ENCODE results near the gene EXOC3L2. TPM values are rescaled to one million over a fixed set of nuclear protein-coding genes. Genes with fewer than 3 reads are reported as not detected.

EXOC3L2 gene
- total and polyA plus RNA-seq, 2 experiments from 2014 or later, result 1.3 TPM; not detected in 1

GRCh38 chr19:45247136-45247535 is 1.9 kb upstream of the EXOC3L2 start:
- Histone ChIP-seq H3K4me3 (no peak overlapping the region), H3K27ac (no peak overlapping the region), H3K9me2 (replicated peaks; ENCODE audit: insufficient read depth) (no peaks in the 10 kb centered on the region), H4K20me1 (ENCODE audit: insufficient read depth, poor library complexity, severe bottlenecking) (peaks cover 6% of the 10 kb centered on the region), H3K36me3 (replicated peaks; ENCODE audit: insufficient read depth, low read depth) (no peaks in the 10 kb centered on the region), H3K9me3 (ENCODE audit: low read depth) (no peaks in the 10 kb centered on the region), H2AFZ (no peak overlapping the region), H3K4me1 (ENCODE audit: insufficient read depth) (peaks cover 4% of the 10 kb centered on the region), H3K79me2 (peaks cover 13% of the 10 kb centered on the region), H3K27me3 (no peaks in the 10 kb centered on the region), H3K4me2 (no peak overlapping the region)
- no peak for DNase-seq (ENCODE audit: low spot score)
- WGBS (ENCODE audit: low lambda C conversion rate, missing lambda C conversion rate), result 94% methylated on average over 8 of the region's 8 CpGs
- TF ChIP-seq EZH2phosphoT487 (IDR thresholded peaks at IDR 0.05; ENCODE audit: low read depth, severe bottlenecking, unreplicated experiment), result no peak
- no peak for TF ChIP-seq EZH2 (IDR thresholded peaks at IDR 0.05; ENCODE audit: borderline replicate concordance)
- TF ChIP-seq CTCF (IDR thresholded peaks at IDR 0.05; ENCODE audit: poor library complexity), result no peak

- no peak overlapping the region for H2AFZ ChIP-seq
- H4K20me1 ChIP-seq (ENCODE audit: insufficient read depth, poor library complexity, severe bottlenecking), result no peaks in the 10 kb centered on the region
- peaks cover 4% of the 10 kb centered on the region for H3K79me2 ChIP-seq
- H3K4me2 ChIP-seq, result no peak overlapping the region
- no peaks in the 10 kb centered on the region for H3K36me3 ChIP-seq (replicated peaks; ENCODE audit: insufficient read depth, low read depth)
- no peaks in the 10 kb centered on the region for H3K9me3 ChIP-seq (ENCODE audit: low read depth)
- WGBS (ENCODE audit: low lambda C conversion rate, missing lambda C conversion rate), result 77% methylated on average over 4 of the region's 4 CpGs
- TF ChIP-seq EZH2 (IDR thresholded peaks at IDR 0.05; ENCODE audit: borderline replicate concordance), result no peak
- TF ChIP-seq EZH2phosphoT487 (IDR thresholded peaks at IDR 0.05; ENCODE audit: low read depth, severe bottlenecking, unreplicated experiment), result no peak
- no peak for TF ChIP-seq CTCF (IDR thresholded peaks at IDR 0.05; ENCODE audit: poor library complexity)
- no peak overlapping the region for H3K27ac ChIP-seq
- H3K4me3 ChIP-seq, result no peak overlapping the region
- no peak for DNase-seq (ENCODE audit: low spot score)
- H3K27me3 ChIP-seq, result no peaks in the 10 kb centered on the region
- H3K9me2 ChIP-seq (replicated peaks; ENCODE audit: insufficient read depth), result no peaks in the 10 kb centered on the region
- H3K4me1 ChIP-seq (ENCODE audit: insufficient read depth), result peaks cover 4% of the 10 kb centered on the region
Measured at GRCh38 chr19:45245826-45246225, 619 bp upstream of the EXOC3L2 start.

- Histone ChIP-seq H3K4me3 (no peak overlapping the region), H3K4me1 (ENCODE audit: insufficient read depth) (no peaks in the 10 kb centered on the region), H3K9me2 (replicated peaks; ENCODE audit: insufficient read depth) (no peaks in the 10 kb centered on the region), H3K79me2 (no peaks in the 10 kb centered on the region), H3K4me2 (no peak overlapping the region), H3K27ac (no peak overlapping the region), H3K36me3 (replicated peaks; ENCODE audit: insufficient read depth, low read depth) (no peaks in the 10 kb centered on the region), H3K27me3 (no peaks in the 10 kb centered on the region), H2AFZ (no peak overlapping the region), H4K20me1 (ENCODE audit: insufficient read depth, poor library complexity, severe bottlenecking) (no peaks in the 10 kb centered on the region), H3K9me3 (ENCODE audit: low read depth) (no peaks in the 10 kb centered on the region)
- 76% methylated on average over 15 of the region's 15 CpGs for WGBS (ENCODE audit: low lambda C conversion rate, missing lambda C conversion rate)
- TF ChIP-seq CTCF (IDR thresholded peaks at IDR 0.05; ENCODE audit: poor library complexity) (no peak), EZH2 (IDR thresholded peaks at IDR 0.05; ENCODE audit: borderline replicate concordance) (no peak), EZH2phosphoT487 (IDR thresholded peaks at IDR 0.05; ENCODE audit: low read depth, severe bottlenecking, unreplicated experiment) (no peak)
- DNase-seq (ENCODE audit: low spot score), result no peak
Measured at GRCh38 chr19:45244133-45244794, 943 bp downstream of the EXOC3L2 start.

All from hepatocyte (in vitro differentiated cells).